Muscle of leg (tissue), 11 donors: ENCODE measurements around the gene PRKG2. TPM values are rescaled to one million over a fixed set of nuclear protein-coding genes. Genes with fewer than 3 reads are reported as not detected.

Source experiments
- DNase-seq: peaks from one replicate; pipeline ENCODE4 v3.0.0; 2013
- H3K27ac ChIP-seq: one replicate; pipeline ENCODE4 v1.5.1; 2013; ENCODE audit warnings: mild to moderate bottlenecking, low read length, control low read depth
- H3K27me3 ChIP-seq: one replicate; pipeline ENCODE4 v1.6.1; 2013; ENCODE audit warnings: low read length; ENCODE audit not compliant: control insufficient read depth, insufficient read depth
- H3K36me3 ChIP-seq: one replicate; pipeline ENCODE4 v1.6.1; 2013; ENCODE audit warnings: low read length; ENCODE audit not compliant: control insufficient read depth, insufficient read depth
- H3K4me1 ChIP-seq: one replicate; pipeline ENCODE4 v1.6.1; 2013; ENCODE audit warnings: low read length; ENCODE audit not compliant: control insufficient read depth, insufficient read depth
- H3K4me3 ChIP-seq: one replicate; pipeline ENCODE4 v1.5.1; 2013; ENCODE audit warnings: low read length, control low read depth
- H3K9me3 ChIP-seq: replicated peaks from 2 replicates; pipeline ENCODE4 v1.6.1; 2013; ENCODE audit warnings: low read depth, low read length; ENCODE audit not compliant: control insufficient read depth
- WGBS: methylation state at CpG from one replicate; pipeline ENCODE4 v1.1.5; 2013; ENCODE audit warnings: missing lambda C conversion rate; ENCODE audit not compliant: insufficient coverage; 5-methylcytosine and 5-hydroxymethylcytosine counted together
- polyA plus RNA-seq, 8 donors: library from polyadenylated mRNA; unstranded; fragments of 120-200 nt; gene quantifications; one replicate each; pipeline versions ENCODE4 v1.2.1 to v1.2.3, GENCODE V29; 2013; ENCODE audit warnings: inconsistent platforms in 1 of 8, low replicate concordance in 1 of 8; ENCODE audit not compliant: insufficient read length in 8 of 8, insufficient read depth in 1 of 8
- total RNA-seq: library from RNA; stranded (reverse); fragments of 120-200 nt; gene quantifications from one replicate; pipeline ENCODE4 v1.2.4, GENCODE V29; 2013

The PRKG2 gene
- total and polyA plus RNA-seq, 9 donors: 0.08 to 3.3 (median 0.84) TPM

DNA sequence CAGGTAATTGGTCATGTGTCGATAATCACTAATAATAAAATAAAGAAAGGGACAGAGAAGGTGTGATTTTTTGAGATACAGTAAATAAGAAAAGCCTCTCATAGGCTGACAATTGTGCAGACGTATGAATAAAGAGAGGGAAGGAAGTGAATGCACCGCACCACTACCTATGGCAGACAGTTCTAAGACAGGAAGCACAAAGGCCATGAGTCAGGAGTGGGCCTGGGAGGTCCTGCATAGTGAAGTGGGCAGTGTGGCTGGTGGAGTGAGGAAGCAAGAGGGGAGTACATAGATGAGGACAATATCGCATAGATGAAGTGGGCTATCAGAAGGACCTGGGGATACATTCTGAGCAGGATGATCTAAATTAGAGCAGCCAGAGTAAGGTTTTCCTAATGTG lies 108.9 kb downstream of the PRKG2 start:
- H3K27ac ChIP-seq: no peak overlapping the region
- H3K9me3 ChIP-seq: no peaks in the 10 kb centered on the region
- no peaks in the 10 kb centered on the region for H3K27me3 ChIP-seq
- 92% methylated on average over 3 of the region's 4 CpGs for WGBS
- no peaks in the 10 kb centered on the region for H3K36me3 ChIP-seq
- no peak overlapping the region for H3K4me3 ChIP-seq
- no peaks in the 10 kb centered on the region for H3K4me1 ChIP-seq
- no peak for DNase-seq

DNA sequence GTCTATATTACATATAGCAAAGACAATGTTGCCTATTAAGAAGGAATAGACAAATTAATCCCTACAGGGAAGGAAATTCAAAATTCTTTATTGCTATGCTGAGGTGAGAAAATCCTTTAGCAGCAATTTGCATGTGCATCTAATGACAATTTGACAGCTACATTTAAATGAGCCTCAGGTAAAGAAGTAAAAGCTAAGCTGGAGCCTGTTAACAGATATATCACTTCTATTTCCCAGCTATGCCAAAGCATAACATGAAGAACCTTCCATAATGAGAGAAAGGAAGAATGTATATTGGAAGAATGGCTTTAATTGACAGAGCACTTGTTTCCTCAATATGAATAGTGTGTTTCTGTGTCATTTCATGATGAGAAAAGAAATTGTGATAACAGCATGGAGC lies 112.9 kb downstream of the PRKG2 start:
- H3K27ac ChIP-seq: no peak overlapping the region

DNA sequence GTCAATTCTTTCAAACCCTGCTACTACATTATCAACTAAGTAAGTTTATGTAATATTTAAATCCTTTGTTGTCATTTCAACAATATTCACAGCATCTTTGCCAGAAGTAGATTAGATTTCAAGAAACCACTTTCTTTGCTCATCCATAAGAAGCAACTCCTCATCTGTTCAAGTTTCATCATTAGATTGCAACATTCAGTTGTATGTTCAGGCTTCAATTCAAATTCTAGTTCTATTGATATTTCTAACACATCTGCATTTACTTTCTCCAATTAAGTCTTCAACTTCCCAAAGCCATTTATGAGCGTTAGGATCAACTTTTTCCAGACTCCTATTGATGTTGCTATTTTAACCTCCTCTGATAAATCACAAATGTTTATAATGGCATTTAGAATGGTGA lies 118.5 kb downstream of the PRKG2 start:
- Histone ChIP-seq H3K27me3 (no peaks in the 10 kb centered on the region), H3K4me1 (no peaks in the 10 kb centered on the region), H3K9me3 (no peaks in the 10 kb centered on the region), H3K36me3 (no peaks in the 10 kb centered on the region), H3K27ac (no peak overlapping the region), H3K4me3 (no peak overlapping the region)
- no peak for DNase-seq
- WGBS: no CpG with 5 or more reads among the region's 1 CpG

More for the DNA sequence above, 112.9 kb downstream of the PRKG2 start:
- no peak for DNase-seq
- H3K4me3 ChIP-seq: no peak overlapping the region
- H3K27me3 ChIP-seq: no peaks in the 10 kb centered on the region
- no peaks in the 10 kb centered on the region for H3K4me1 ChIP-seq
- H3K9me3 ChIP-seq: no peaks in the 10 kb centered on the region
- no peaks in the 10 kb centered on the region for H3K36me3 ChIP-seq

DNA sequence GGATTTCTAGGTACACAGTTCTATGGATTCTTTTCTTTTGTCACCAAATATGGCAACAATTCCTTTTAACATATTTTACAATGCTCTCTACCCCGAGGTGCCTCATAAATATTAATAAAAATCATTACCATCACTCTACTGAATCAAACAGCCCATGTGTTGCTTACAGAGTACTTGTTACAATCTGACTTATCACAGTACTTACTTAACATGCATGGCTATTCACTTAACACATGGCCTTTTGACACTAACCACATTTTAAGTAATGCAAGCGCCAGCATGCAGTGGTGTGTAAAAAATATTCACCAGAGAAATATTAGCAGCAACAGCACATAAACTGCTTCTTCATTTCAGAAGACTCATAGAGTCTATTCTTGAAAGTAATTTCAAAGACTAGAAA lies 119.6 kb downstream of the PRKG2 start:
- Histone ChIP-seq H3K4me1 (no peaks in the 10 kb centered on the region), H3K9me3 (no peaks in the 10 kb centered on the region), H3K4me3 (no peak overlapping the region), H3K36me3 (no peaks in the 10 kb centered on the region), H3K27me3 (no peaks in the 10 kb centered on the region), H3K27ac (no peak overlapping the region)
- DNase-seq: no peak
- 20% methylated on average over 1 of the region's 2 CpGs for WGBS

DNA sequence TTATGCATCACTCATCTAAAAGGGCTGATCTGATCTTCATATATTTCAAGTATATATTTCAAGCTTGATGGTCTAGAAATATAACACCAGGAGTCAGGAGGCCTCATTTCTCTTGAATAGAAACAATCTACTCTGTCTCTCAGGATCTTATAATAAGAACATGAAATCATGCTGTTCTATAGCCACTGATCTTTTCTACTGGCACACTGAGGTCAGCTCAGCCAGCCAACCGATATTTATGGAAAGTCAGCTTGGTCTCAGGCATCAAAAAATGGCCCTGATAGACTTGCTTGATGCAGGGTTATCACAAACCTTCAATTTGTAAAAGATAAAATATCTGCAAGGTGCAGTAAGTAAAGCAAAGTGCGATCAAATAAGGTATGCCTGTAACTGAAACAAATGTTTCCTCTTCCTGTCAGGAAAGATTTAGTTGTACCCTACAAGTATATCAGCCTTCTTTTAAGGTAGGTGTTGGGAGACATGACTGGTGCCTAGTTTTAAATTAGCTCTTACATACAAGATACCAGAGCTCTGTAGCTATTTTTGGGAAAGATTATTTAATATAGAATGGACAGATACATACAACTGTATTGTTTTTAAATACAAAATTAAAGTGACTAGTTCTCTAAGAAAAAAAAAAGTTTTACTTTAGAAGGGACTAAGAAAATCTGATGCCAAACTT lies 121.2 kb downstream of the PRKG2 start:
- H3K27ac ChIP-seq: no peak overlapping the region
- DNase-seq: no peak
- no peaks in the 10 kb centered on the region for H3K36me3 ChIP-seq
- WGBS: no CpG with 5 or more reads among the region's 2 CpGs
- H3K4me3 ChIP-seq: no peak overlapping the region
- no peaks in the 10 kb centered on the region for H3K27me3 ChIP-seq
- H3K9me3 ChIP-seq: no peaks in the 10 kb centered on the region
- no peaks in the 10 kb centered on the region for H3K4me1 ChIP-seq

DNA sequence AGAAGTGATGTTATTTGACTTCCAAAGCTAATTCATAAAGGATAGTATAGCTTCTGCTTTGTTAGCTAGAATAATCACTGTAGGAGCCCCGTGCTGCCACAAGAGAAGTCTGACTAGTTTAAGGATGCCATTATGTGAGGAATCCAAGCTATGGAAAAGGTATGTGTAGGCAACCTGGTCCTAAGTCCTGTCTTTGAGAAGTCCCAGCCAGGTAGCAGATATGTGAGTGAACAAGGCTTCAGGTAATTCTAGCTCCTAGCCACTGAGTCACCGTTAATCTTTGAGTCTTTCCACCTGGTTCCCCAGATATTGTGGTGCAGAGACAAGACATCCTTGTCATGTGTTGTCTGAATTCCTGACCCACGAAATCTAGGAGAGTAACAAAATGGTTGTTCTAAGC lies 129.0 kb downstream of the PRKG2 start:
- no peaks in the 10 kb centered on the region for H3K27me3 ChIP-seq
- no peaks in the 10 kb centered on the region for H3K9me3 ChIP-seq
- 77% methylated on average over 2 of the region's 3 CpGs for WGBS
- no peak overlapping the region for H3K27ac ChIP-seq
- peaks cover 3% of the 10 kb centered on the region for H3K4me1 ChIP-seq
- no peaks in the 10 kb centered on the region for H3K36me3 ChIP-seq
- no peak for DNase-seq
- H3K4me3 ChIP-seq: no peak overlapping the region

DNA sequence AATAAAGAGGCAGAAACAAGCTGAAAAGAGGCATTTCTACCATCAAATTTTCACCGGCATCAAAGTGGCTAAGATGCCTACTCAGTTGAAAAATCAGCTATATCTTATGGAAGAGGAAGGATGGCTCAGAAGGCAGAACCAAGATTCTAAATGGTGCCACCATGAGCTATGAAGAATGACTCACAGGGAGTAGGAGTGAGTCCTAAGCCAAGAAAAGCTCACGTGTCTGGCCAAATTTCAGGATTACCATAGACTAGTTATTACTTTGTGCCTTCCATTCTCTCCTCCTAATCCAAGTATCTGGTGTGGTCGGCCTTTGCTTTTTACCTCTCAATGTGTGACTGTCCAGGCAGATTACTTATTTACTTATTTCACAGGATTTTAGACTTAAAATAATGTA lies 129.7 kb downstream of the PRKG2 start:
- no peak for DNase-seq
- Histone ChIP-seq H3K27ac (no peak overlapping the region), H3K36me3 (no peaks in the 10 kb centered on the region), H3K9me3 (no peaks in the 10 kb centered on the region), H3K4me1 (peaks cover 3% of the 10 kb centered on the region), H3K4me3 (no peak overlapping the region), H3K27me3 (no peaks in the 10 kb centered on the region)
- no CpG with 5 or more reads among the region's 3 CpGs for WGBS

DNA sequence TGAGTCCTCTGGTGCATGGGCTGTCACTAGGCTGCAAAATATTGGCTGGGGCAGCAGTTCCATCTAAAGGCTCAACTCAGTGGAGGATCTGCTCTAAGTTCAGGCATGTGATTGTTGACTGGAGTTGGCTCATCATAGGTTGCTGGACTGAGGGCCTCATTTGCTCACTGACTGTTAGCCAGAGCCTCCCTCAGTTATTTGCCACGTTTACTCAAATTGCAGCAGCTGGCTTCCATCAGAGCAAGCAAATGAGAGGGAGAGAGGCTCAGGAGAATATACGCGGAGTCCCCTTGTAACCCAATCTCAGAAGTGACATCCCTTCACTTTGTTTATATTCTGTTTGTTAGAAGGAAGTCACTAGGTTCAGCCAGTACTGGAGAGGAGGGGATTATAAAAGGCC lies 130.4 kb downstream of the PRKG2 start:
- WGBS: 17% methylated on average over 1 of the region's 3 CpGs
- H3K4me3 ChIP-seq: no peak overlapping the region
- peaks cover 3% of the 10 kb centered on the region for H3K4me1 ChIP-seq
- H3K27ac ChIP-seq: no peak overlapping the region
- DNase-seq: peak; percentile 17
- H3K27me3 ChIP-seq: no peaks in the 10 kb centered on the region
- H3K9me3 ChIP-seq: no peaks in the 10 kb centered on the region
- H3K36me3 ChIP-seq: no peaks in the 10 kb centered on the region

DNA sequence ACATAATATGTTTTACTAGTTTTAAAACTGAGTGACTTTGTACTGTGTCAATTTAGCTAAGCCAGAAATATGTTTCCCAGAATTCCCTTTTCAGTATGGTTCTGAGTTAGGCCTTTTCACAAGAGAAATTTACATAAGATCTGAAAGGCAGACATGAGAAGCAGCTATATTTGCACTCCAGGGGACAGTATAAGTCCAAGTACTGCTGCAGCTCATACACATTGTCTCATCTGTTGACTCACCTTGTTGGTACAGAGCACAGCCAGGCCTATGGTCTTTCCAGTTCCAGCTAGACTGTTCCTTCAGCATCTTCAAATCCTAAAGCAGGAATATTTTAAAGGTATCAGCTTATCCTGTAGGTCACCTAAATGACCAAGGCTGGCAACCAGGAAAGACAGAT lies 131.0 kb downstream of the PRKG2 start:
- Histone ChIP-seq H3K36me3 (no peaks in the 10 kb centered on the region), H3K9me3 (no peaks in the 10 kb centered on the region), H3K27me3 (no peaks in the 10 kb centered on the region), H3K27ac (no peak overlapping the region), H3K4me3 (no peak overlapping the region), H3K4me1 (peaks cover 3% of the 10 kb centered on the region)
- DNase-seq: no peak

DNA sequence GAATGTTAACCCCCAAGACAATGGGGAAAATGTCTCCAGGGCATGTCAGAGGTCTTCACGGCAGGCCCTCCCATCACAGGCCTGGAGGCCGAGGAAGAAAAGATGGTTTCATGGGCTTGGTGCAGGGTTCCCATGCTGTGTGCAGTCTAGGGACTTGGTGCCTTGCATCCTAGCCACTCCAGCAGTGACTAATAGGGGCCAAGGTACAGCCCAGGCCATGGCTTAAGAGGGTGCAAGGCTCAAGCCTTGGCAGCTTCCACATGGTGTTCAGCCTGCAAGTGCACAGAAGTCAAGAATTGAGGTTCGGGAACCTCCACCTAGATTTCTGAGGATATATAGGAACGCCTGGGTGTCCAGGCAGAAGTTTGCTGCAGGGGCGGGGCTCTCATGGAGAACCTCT lies 133.9 kb downstream of the PRKG2 start:
- Histone ChIP-seq H3K4me1 (peaks cover 3% of the 10 kb centered on the region), H3K9me3 (no peaks in the 10 kb centered on the region), H3K27ac (no peak overlapping the region), H3K36me3 (no peaks in the 10 kb centered on the region), H3K4me3 (no peak overlapping the region), H3K27me3 (no peaks in the 10 kb centered on the region)
- DNase-seq: no peak
- WGBS: 96% methylated on average over 5 of the region's 5 CpGs

DNA sequence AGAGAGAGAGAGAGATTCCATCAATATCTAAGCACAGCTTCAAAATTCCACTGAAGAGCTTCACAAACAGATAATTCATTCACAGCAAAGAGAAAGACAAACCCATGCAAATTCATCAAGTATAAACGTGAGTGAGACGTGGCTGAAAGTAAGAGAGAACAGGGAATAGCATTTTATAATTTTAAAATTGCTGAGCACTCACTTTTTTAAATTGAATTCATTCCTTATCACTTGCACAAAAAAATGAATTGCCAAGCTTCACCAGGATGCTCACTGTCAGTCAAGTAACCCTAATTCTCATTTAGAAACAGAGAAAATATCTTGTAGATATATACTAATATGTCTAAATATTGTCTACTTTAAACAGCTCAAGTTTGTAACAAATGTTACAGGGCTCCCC lies 144.0 kb downstream of the PRKG2 start:
- WGBS: no CpG with 5 or more reads among the region's 2 CpGs

More for the DNA sequence above, 144.0 kb downstream of the PRKG2 start:
- Histone ChIP-seq H3K27ac (no peak overlapping the region), H3K4me1 (no peaks in the 10 kb centered on the region), H3K36me3 (no peaks in the 10 kb centered on the region), H3K4me3 (no peak overlapping the region), H3K27me3 (no peaks in the 10 kb centered on the region), H3K9me3 (no peaks in the 10 kb centered on the region)
- no peak for DNase-seq
